H9 (cell line): ENCODE results near the gene TCF21. TPM values are rescaled to one million over a fixed set of nuclear protein-coding genes. Genes with fewer than 3 reads are reported as not detected.

Experiments
- DNase-seq: peaks from one replicate; pipeline ENCODE4 v3.0.0-alpha.2; 2017
- H2AFZ ChIP-seq: one replicate; pipeline ENCODE4 v1.6.1; 2013; ENCODE audit warnings: mild to moderate bottlenecking, low read length, control low read depth, moderate library complexity
- H2AK5ac ChIP-seq: 2 replicates; pipeline ENCODE4 v1.6.1; 2013; ENCODE audit warnings: low read length, control low read depth, mixed read lengths; ENCODE audit not compliant: insufficient read length
- H2BK120ac ChIP-seq: one replicate; pipeline ENCODE4 v1.6.1; 2013; ENCODE audit warnings: low read depth, mild to moderate bottlenecking, low read length, control low read depth, inconsistent platforms; ENCODE audit not compliant: poor library complexity, severe bottlenecking
- H2BK12ac ChIP-seq: 2 replicates; pipeline ENCODE4 v1.6.1; 2013; ENCODE audit warnings: low read length, control low read depth, mixed read lengths, low read depth; ENCODE audit not compliant: insufficient read length
- H2BK15ac ChIP-seq: 2 replicates; pipeline ENCODE4 v1.6.1; 2013; ENCODE audit warnings: low read depth, low read length, control low read depth
- H2BK20ac ChIP-seq: one replicate; pipeline ENCODE4 v1.6.1; 2013; ENCODE audit warnings: low read depth, mild to moderate bottlenecking, low read length, control low read depth, inconsistent platforms; ENCODE audit not compliant: poor library complexity, severe bottlenecking
- H2BK5ac ChIP-seq: 2 replicates; pipeline ENCODE4 v1.6.1; 2013; ENCODE audit warnings: low read length, control low read depth, mixed read lengths; ENCODE audit not compliant: insufficient read length
- H3K14ac ChIP-seq: 2 replicates; pipeline ENCODE4 v1.6.1; 2013; ENCODE audit warnings: low read length, control low read depth; ENCODE audit not compliant: insufficient read depth
- H3K18ac ChIP-seq: 2 replicates; pipeline ENCODE4 v1.6.1; 2013; ENCODE audit warnings: low read depth, mild to moderate bottlenecking, mixed read lengths, low read length, control low read depth; ENCODE audit not compliant: insufficient read length
- H3K23ac ChIP-seq: 2 replicates; pipeline ENCODE4 v1.6.1; 2013; ENCODE audit warnings: low read length, control low read depth, mixed read lengths, low read depth; ENCODE audit not compliant: insufficient read length
- H3K23me2 ChIP-seq: 2 replicates; pipeline ENCODE4 v1.6.1; 2013; ENCODE audit warnings: low read depth, mild to moderate bottlenecking, mixed read lengths, low read length, control low read depth; ENCODE audit not compliant: insufficient read length, poor library complexity, severe bottlenecking
- H3K27ac ChIP-seq: 2 replicates; pipeline ENCODE4 v1.5.1; 2013; ENCODE audit warnings: low read length, control low read depth, mixed read lengths, low read depth; ENCODE audit not compliant: insufficient read length
- H3K27me3 ChIP-seq: 2 replicates; pipeline ENCODE4 v1.6.1; 2013; ENCODE audit warnings: low read length, control low read depth, inconsistent platforms; ENCODE audit not compliant: insufficient read depth
- H3K4ac ChIP-seq: 2 replicates; pipeline ENCODE4 v1.6.1; 2013; ENCODE audit warnings: low read depth, mild to moderate bottlenecking, control low read depth, inconsistent platforms, low read length, moderate library complexity
- H3K4me1 ChIP-seq: 2 replicates; pipeline ENCODE4 v1.6.1; 2013; ENCODE audit warnings: low read length, control low read depth, inconsistent platforms; ENCODE audit not compliant: insufficient read depth
- H3K4me2 ChIP-seq: 2 replicates; pipeline ENCODE4 v1.6.1; 2013; ENCODE audit warnings: low read length, control low read depth, mixed read lengths; ENCODE audit not compliant: insufficient read length, insufficient read depth
- H3K56ac ChIP-seq: 2 replicates; pipeline ENCODE4 v1.6.1; 2013; ENCODE audit warnings: low read depth, mild to moderate bottlenecking, mixed read lengths, low read length, control low read depth; ENCODE audit not compliant: insufficient read length
- H3K79me1 ChIP-seq: 2 replicates; pipeline ENCODE4 v1.6.1; 2013; ENCODE audit warnings: low read depth, mild to moderate bottlenecking, moderate library complexity, low read length, control low read depth, inconsistent platforms; ENCODE audit not compliant: insufficient read depth, poor library complexity, severe bottlenecking
- H3K79me2 ChIP-seq: 2 replicates; pipeline ENCODE4 v1.6.1; 2013; ENCODE audit warnings: low read length, control low read depth, inconsistent platforms; ENCODE audit not compliant: insufficient read depth
- H3K9ac ChIP-seq: 2 replicates; pipeline ENCODE4 v1.6.1; 2013; ENCODE audit warnings: low read length, control low read depth, mixed read lengths; ENCODE audit not compliant: insufficient read length; ENCODE audit errors: extremely low read depth
- H3K9me3 ChIP-seq: one replicate; pipeline ENCODE4 v1.6.1; 2013; ENCODE audit warnings: low read depth, low read length, inconsistent platforms; ENCODE audit not compliant: control insufficient read depth
- H3T11ph ChIP-seq: one replicate; pipeline ENCODE4 v1.6.1; 2013; ENCODE audit warnings: mild to moderate bottlenecking, low read length, control low read depth, inconsistent platforms
- H4K20me1 ChIP-seq: one replicate; pipeline ENCODE4 v1.6.1; 2013; ENCODE audit not compliant: control insufficient read depth, insufficient read length, insufficient read depth
- H4K5ac ChIP-seq: 2 replicates; pipeline ENCODE4 v1.6.1; 2013; ENCODE audit warnings: low read depth, mild to moderate bottlenecking, mixed read lengths, low read length, control low read depth; ENCODE audit not compliant: insufficient read length
- H4K8ac ChIP-seq: replicated peaks from 2 replicates; pipeline ENCODE4 v1.6.1; 2013; ENCODE audit warnings: low read length, control low read depth, mixed read lengths, low read depth; ENCODE audit not compliant: insufficient read length
- H4K91ac ChIP-seq: 2 replicates; pipeline ENCODE4 v1.6.1; 2013; ENCODE audit warnings: low read depth, mild to moderate bottlenecking, moderate library complexity, mixed read lengths, low read length, control low read depth; ENCODE audit not compliant: insufficient read length
- H3K27ac Mint-ChIP-seq, 3 experiments: 2 replicates in 2 of 3; 3 replicates in 1 of 3; pipeline ENCODE4 v1.8.0; 2020 to 2021; ENCODE audit warnings: mixed read lengths in 3 of 3, mild to moderate bottlenecking in 1 of 3, moderate library complexity in 1 of 3
- H3K27me3 Mint-ChIP-seq: 2 replicates; pipeline ENCODE4 v1.8.0; 2021; ENCODE audit warnings: low read depth, mild to moderate bottlenecking, moderate library complexity, mixed read lengths
- H3K36me3 Mint-ChIP-seq, 3 experiments: 2 replicates in 2 of 3; 3 replicates in 1 of 3; pipeline ENCODE4 v1.8.0; 2020 to 2021; ENCODE audit warnings: low read depth in 3 of 3, mixed read lengths in 3 of 3; ENCODE audit not compliant: insufficient read depth in 1 of 3
- H3K4me1 Mint-ChIP-seq, 2 experiments: 2 replicates each; pipeline ENCODE4 v1.8.0; 2020; ENCODE audit warnings: mixed read lengths in 2 of 2
- H3K4me3 Mint-ChIP-seq, 2 experiments: 2 replicates in 1 of 2; 3 replicates in 1 of 2; pipeline ENCODE4 v1.8.0; 2020 to 2021; ENCODE audit warnings: mild to moderate bottlenecking in 2 of 2, mixed read lengths in 2 of 2, moderate library complexity in 1 of 2
- H3K9me3 Mint-ChIP-seq, 2 experiments: 2 replicates in 1 of 2; 3 replicates in 1 of 2; pipeline ENCODE4 v1.8.0; 2020; ENCODE audit warnings: mild to moderate bottlenecking in 2 of 2, mixed read lengths in 2 of 2, moderate library complexity in 1 of 2
- CTCF ChIP-seq: fragments of 200-600 bp; sonication (generic); conservative IDR thresholded peaks from 3 replicates; pipeline ENCODE4 v1.8.0; 2021; ENCODE audit warnings: antibody characterized with exemption, mild to moderate bottlenecking
- WGBS: extraction: QIAGEN DNeasy Blood & Tissue Kit; methylation state at CpG from one replicate; pipeline ENCODE4 v1.1.7; 2013; ENCODE audit warnings: missing lambda C conversion rate, low lambda C conversion rate, mixed read lengths; ENCODE audit not compliant: insufficient read length; ENCODE audit errors: extremely low coverage; 5-methylcytosine and 5-hydroxymethylcytosine counted together
- total RNA-seq: library from RNA; stranded (reverse); gene quantifications from 2 replicates; pipeline ENCODE4 v1.2.1, GENCODE V29; 2021

TCF21 gene
- total RNA-seq, 1 experiment from 2014 or later = not detected

GRCh38 chr6:133877116-133877515 lies 11.8 kb upstream of the TCF21 start:
- Histone ChIP-seq H4K8ac (no peak overlapping the region), H3K14ac (no peak overlapping the region), H3K9ac (no peak overlapping the region), H3K27me3 (no peaks in the 10 kb centered on the region), H3K27ac (no peak overlapping the region), H3K9me3 (no peaks in the 10 kb centered on the region), H2BK120ac (no peak overlapping the region), H3K23me2 (no peaks in the 10 kb centered on the region), H3T11ph (no peak overlapping the region), H2BK5ac (no peak overlapping the region), H3K79me2 (no peaks in the 10 kb centered on the region), H3K56ac (no peak overlapping the region), H4K20me1 (no peaks in the 10 kb centered on the region), H2BK20ac (no peak overlapping the region), H3K4me2 (no peak overlapping the region), H3K4me1 (no peaks in the 10 kb centered on the region), H3K23ac (no peak overlapping the region), H2BK12ac (no peak overlapping the region), H3K4ac (no peak overlapping the region), H3K18ac (no peak overlapping the region), H4K5ac (no peak overlapping the region), H4K91ac (no peak overlapping the region), H2BK15ac (no peak overlapping the region), H2AFZ (no peak overlapping the region), H2AK5ac (no peak overlapping the region), H3K79me1 (no peaks in the 10 kb centered on the region)
- no peak for TF ChIP-seq CTCF
- Mint-ChIP-seq H3K27me3 (no peaks in the 10 kb centered on the region; the same call in 1 of the 2 replicates), H3K27ac (no peak overlapping the region), H3K4me3 (no peak overlapping the region), H3K36me3 (no peaks in the 10 kb centered on the region), H3K9me3 (no peaks in the 10 kb centered on the region; a peak in 1 of 5 replicates), H3K4me1 (no peaks in the 10 kb centered on the region)
- WGBS = no CpG with 5 or more reads among the region's 5 CpGs
- DNase-seq = no peak
